MM.1S (cell line): Measurements from ENCODE around the gene HAUS1.

Experiments used
- CTCF ChIP-seq: fragments of 300-600 bp; sonication (generic); IDR thresholded peaks from 2 replicates; pipeline ENCODE4 v1.5.1; 2016; ENCODE audit warnings: antibody characterized with exemption, low read length, mixed read lengths
- EZH2 ChIP-seq: fragments of 300-600 bp; sonication (generic); optimal IDR thresholded peaks from 2 replicates; pipeline ENCODE3; 2017; ENCODE audit warnings: low read depth, mild to moderate bottlenecking, antibody characterized with exemption, low read length, mixed read lengths

DNA sequence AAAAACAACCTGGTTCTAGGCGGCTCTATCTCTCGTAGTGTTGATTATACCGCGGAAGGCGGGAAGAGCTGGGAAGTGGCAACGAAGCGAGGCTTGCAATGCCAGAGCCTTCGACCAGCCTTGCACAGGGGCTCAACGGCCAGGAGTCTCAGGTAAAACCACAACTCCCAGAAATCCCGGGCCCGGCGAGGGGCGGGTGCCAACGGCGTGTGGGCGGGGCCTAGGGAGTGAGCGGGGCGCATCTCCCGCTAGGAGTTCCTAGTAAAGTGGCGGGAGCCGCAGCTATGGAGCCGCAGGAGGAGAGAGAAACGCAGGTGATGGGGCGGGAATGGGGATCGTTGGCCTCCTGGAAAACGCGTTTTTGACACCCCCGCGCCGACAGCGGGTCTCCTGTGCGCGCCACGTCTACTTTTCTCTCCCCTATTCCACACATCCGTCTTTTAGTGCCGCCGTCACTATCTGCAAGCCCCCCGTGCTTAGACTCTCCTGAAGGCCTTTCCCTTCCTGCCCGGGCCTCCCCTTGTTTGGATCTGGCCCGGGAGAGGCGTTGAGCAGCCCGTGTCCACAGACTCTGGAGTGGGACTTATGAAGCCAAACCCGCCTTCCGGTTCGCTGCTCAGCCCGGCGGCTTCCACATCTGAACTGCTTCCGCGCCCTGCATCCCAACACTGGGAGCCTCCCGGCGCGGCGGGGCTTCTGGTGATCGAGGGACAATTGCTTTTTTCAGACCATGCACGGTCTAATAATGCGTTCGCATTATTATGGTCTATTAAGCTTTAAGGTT, at the start of gene HAUS1:
- TF ChIP-seq CTCF (no peak), EZH2 (no peak)
